Osteocyte (in vitro differentiated cells): ENCODE results near the gene SBK3. TPM values are rescaled to one million over a fixed set of nuclear protein-coding genes. Genes with fewer than 3 reads are reported as not detected.

Experiments used
- DNase-seq: peaks from one replicate; pipeline ENCODE4 v3.0.0; 2021; ENCODE audit warnings: mixed read lengths; ENCODE audit not compliant: unreplicated experiment; ENCODE audit errors: extremely low spot score
- H3K27ac Mint-ChIP-seq: one replicate; pipeline ENCODE4 v1.8.0; 2021; ENCODE audit warnings: mild to moderate bottlenecking, mixed read lengths; ENCODE audit not compliant: unreplicated experiment
- H3K27me3 Mint-ChIP-seq: one replicate; pipeline ENCODE4 v1.8.0; 2021; ENCODE audit warnings: mixed read lengths; ENCODE audit not compliant: unreplicated experiment
- H3K36me3 Mint-ChIP-seq: one replicate; pipeline ENCODE4 v1.8.0; 2021; ENCODE audit warnings: mixed read lengths; ENCODE audit not compliant: unreplicated experiment
- H3K4me1 Mint-ChIP-seq: one replicate; pipeline ENCODE4 v1.8.0; 2021; ENCODE audit warnings: mixed read lengths; ENCODE audit not compliant: unreplicated experiment
- H3K4me3 Mint-ChIP-seq: one replicate; pipeline ENCODE4 v1.8.0; 2021; ENCODE audit warnings: mild to moderate bottlenecking, moderate library complexity, mixed read lengths; ENCODE audit not compliant: unreplicated experiment
- H3K9me3 Mint-ChIP-seq: one replicate; pipeline ENCODE4 v1.8.0; 2021; ENCODE audit warnings: mixed read lengths; ENCODE audit not compliant: unreplicated experiment
- CTCF ChIP-seq: fragments of 200-600 bp; sonication (generic); IDR thresholded peaks from 2 replicates; pipeline ENCODE4 v1.5.0; 2021; ENCODE audit warnings: antibody characterized with exemption, mild to moderate bottlenecking, moderate library complexity
- long read RNA-seq: library from polyadenylated mRNA; unstranded; transcript quantifications from one replicate; pipeline ENCODE4 v2.0.0, GENCODE V29; 2021
- total RNA-seq: library from RNA; stranded (reverse); gene quantifications from 2 replicates; pipeline ENCODE4 v1.2.1, GENCODE V29; 2021

SBK3 gene
- total RNA-seq, result not detected in 2 replicates
- long read RNA-seq, result 0 reads

- DNase-seq, result no peak
- H3K4me1 Mint-ChIP-seq, result peaks cover 48% of the 10 kb centered on the region
- no peaks in the 10 kb centered on the region for H3K36me3 Mint-ChIP-seq
- H3K9me3 Mint-ChIP-seq, result peaks cover 5% of the 10 kb centered on the region
- TF ChIP-seq CTCF, result no peak
- H3K27me3 Mint-ChIP-seq, result peaks cover 2% of the 10 kb centered on the region
- H3K27ac Mint-ChIP-seq, result no peak within 1 kb of the TSS
- no peak within 1 kb of the TSS for H3K4me3 Mint-ChIP-seq
These were observed at the start of gene SBK3 for GRCh38 chr19:55545443-55545842. Gene SBK3 (minus strand): TSS chr19:55545543. CDS start chr19:55545543, 0 bp downstream.

GRCh38 chr19:55593096-55593772, 47.9 kb upstream of the SBK3 start:
- no peak for TF ChIP-seq CTCF
- peaks cover 32% of the 10 kb centered on the region for H3K36me3 Mint-ChIP-seq
- no peaks in the 10 kb centered on the region for H3K27me3 Mint-ChIP-seq
- no peaks in the 10 kb centered on the region for H3K4me1 Mint-ChIP-seq
- H3K9me3 Mint-ChIP-seq, result no peaks in the 10 kb centered on the region
- H3K4me3 Mint-ChIP-seq, result no peak overlapping the region
- DNase-seq, result no peak
- no peak overlapping the region for H3K27ac Mint-ChIP-seq

- H3K27ac Mint-ChIP-seq, result no peak overlapping the region
- no peaks in the 10 kb centered on the region for H3K4me1 Mint-ChIP-seq
- no peaks in the 10 kb centered on the region for H3K9me3 Mint-ChIP-seq
- no peak for TF ChIP-seq CTCF
- no peak overlapping the region for H3K4me3 Mint-ChIP-seq
- peaks cover 32% of the 10 kb centered on the region for H3K36me3 Mint-ChIP-seq
- no peaks in the 10 kb centered on the region for H3K27me3 Mint-ChIP-seq
- no peak for DNase-seq
These were observed 47.2 kb upstream of the SBK3 start for GRCh38 chr19:55592391-55593090.

GRCh38 chr19:55591555-55591954, 46.2 kb upstream of the SBK3 start:
- no peak overlapping the region for H3K4me3 Mint-ChIP-seq
- H3K36me3 Mint-ChIP-seq, result peaks cover 27% of the 10 kb centered on the region
- no peak for DNase-seq
- H3K4me1 Mint-ChIP-seq, result peaks cover 9% of the 10 kb centered on the region
- TF ChIP-seq CTCF, result no peak
- H3K27ac Mint-ChIP-seq, result no peak overlapping the region
- no peaks in the 10 kb centered on the region for H3K9me3 Mint-ChIP-seq
- H3K27me3 Mint-ChIP-seq, result no peaks in the 10 kb centered on the region

- no peak for TF ChIP-seq CTCF
- H3K4me1 Mint-ChIP-seq, result peaks cover 17% of the 10 kb centered on the region
- no peaks in the 10 kb centered on the region for H3K27me3 Mint-ChIP-seq
- peaks cover 19% of the 10 kb centered on the region for H3K36me3 Mint-ChIP-seq
- H3K27ac Mint-ChIP-seq, result no peak overlapping the region
- H3K9me3 Mint-ChIP-seq, result no peaks in the 10 kb centered on the region
- DNase-seq, result no peak
- H3K4me3 Mint-ChIP-seq, result no peak overlapping the region
These were observed 45.3 kb upstream of the SBK3 start for GRCh38 chr19:55590617-55591016.
